M059J (cell line): ENCODE results near the gene GRIK5. TPM values are rescaled to one million over a fixed set of nuclear protein-coding genes. Genes with fewer than 3 reads are reported as not detected.
A peak's percentile ranks its signal among the peaks of the same experiment; 100 is the strongest.

Experiments
- DNase-seq: peaks from one replicate; pipeline ENCODE4 v3.0.0-alpha.2; 2012; ENCODE audit warnings: low read depth
- total RNA-seq: library from RNA; depleted of rRNA; stranded (reverse); fragments of >200 nt; shearing (Covaris generic); gene quantifications from 2 replicates; pipeline ENCODE4 v1.2.3, GENCODE V29; 2014

The GRIK5 gene
- total RNA-seq, 1 experiment from 2014 or later = 0.07 TPM

GRCh38 chr19:42076380-42076944 is 6.5 kb upstream of the GRIK5 start:
- no peak for DNase-seq

DNA sequence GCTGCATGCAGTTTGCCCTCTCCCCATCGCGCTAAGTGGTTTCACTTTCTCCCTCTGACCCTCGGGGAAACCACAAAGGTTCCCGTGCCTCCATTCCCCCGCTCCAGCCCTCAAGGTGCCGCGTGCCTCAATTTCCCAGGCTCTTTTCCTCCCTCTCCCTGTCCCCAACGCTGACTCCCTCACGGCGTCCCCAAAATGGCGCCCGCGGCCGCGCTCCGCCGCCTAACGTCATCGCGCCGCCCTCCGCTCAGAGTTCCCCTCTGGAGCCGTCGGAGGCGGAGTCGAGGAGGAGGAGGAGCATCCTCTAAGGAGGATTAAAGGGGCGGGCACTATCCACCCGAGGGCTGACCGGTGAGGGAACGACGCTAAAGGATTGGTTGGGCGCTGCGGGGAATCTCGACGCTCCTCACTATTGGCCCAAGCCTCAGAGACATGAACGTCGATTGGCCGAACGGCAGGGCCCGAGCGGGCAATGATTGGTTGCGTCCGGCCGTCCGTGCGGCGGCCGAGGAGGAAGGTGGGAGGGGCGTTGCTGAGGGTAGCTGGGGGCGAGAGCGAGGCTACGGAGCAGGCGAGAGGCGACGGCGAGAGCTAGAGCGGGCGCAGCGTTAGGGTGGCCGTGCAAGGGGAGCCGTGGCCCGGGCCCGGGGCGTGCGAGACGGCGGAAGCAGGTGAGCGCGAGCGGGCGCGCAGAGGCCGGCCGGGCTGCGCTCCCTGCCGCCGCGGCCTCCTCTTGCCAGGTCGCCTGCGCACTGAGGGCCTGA is 5.8 kb upstream of the GRIK5 start, which contains the start of gene ZNF574:
Gene ZNF574 (plus strand): TSS at position 551 of the 764 bp plus-strand sequence. CDS start 2,441 bp downstream, outside the sequence.
- peak; percentile 100 for DNase-seq

- DNase-seq = no peak
These were observed 5.3 kb upstream of the GRIK5 start for GRCh38 chr19:42075364-42075615.

- DNase-seq = no peak
These were observed 4.7 kb upstream of the GRIK5 start for GRCh38 chr19:42074513-42075363.

GRCh38 chr19:42071247-42071646 is 1.2 kb upstream of the GRIK5 start:
- no peak for DNase-seq

DNA sequence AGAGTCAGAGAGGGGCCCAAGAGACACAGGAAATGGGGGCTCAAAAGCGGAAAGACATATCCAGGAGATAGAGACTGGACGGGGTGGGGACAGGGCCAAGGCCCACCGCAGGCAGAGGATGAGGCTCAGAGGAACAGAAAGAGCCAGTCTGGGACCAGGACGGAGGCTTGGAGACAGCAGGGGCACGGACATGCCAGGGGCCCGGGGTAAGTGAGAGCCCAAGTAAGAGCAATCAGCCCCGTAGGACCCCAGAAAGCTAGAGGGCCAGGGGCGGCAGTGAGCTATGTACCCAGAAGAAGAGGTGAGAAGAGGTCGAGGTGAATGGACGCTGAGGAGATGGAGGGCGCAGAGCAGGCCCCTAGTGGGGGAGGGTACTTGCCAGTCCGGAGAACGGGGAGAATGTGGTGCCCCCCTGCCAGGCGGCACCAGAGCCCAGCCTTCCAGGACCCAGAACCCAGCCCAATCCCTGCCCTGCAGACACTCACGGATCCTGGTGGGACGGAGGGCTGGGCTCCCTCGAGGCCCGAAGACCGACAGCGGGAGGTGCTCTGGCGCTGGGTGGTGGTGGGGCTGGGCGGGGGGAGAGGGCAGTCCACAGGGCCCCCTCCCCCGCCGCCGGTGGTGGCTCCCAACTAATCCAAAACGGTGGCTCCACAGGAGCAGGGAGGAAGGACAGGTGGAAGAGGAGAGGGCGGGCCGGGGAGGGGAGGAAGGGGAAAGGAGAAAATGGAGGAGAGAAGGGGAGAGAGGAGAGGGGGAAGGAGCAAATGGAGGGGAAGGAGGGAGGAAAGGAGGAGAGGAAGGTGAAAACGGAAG is 1.0 kb downstream of the GRIK5 start:
- DNase-seq = no peak

DNA sequence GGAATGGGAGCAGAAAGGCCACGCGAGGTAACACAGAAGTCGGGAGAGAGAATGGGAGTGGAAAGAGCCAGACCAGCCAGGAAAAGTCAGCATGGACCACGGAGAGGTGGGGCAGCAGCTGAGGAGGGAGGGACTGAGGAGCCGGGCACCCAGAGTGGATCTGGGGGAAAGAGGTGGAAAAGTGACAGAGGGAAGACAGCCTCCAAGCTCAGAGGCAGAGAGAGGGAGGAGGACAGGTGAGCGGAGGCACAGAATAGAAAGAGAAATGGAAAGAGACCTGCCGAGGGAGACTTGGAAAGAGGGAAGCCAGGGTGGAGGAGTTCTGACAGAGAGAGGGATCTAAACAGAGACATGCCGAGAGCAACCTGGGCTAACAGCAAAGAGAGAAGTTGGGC is 1.6 kb downstream of the GRIK5 start:
- DNase-seq = no peak

DNA sequence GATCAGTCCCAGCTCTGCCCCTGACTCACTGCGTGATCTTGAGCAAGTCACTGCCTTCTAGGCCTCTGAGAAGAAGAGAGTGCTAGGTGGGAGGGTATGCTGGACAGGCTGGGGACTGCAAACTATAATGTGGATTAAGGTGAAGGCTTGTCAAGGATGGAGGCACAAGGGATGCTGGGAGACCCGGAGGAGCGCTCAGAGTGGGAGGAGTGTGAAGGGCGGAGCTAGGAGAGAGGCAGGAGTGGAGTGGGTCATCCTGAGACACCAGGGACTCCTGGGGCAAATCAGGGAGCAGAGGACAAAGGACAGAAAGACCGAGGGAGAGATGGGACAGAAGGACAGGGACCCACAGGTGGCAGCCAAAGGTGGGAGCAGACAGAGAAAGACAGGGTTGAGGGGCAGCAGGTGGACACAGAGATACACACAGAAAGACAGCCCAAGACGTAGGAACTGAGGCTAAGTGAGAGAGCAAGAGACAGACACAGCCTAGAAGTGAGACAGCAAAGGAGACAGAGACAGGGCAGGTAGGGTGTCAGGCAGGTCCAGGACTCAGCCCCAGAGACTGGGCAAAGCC is 2.6 kb downstream of the GRIK5 start:
- DNase-seq = no peak

DNA sequence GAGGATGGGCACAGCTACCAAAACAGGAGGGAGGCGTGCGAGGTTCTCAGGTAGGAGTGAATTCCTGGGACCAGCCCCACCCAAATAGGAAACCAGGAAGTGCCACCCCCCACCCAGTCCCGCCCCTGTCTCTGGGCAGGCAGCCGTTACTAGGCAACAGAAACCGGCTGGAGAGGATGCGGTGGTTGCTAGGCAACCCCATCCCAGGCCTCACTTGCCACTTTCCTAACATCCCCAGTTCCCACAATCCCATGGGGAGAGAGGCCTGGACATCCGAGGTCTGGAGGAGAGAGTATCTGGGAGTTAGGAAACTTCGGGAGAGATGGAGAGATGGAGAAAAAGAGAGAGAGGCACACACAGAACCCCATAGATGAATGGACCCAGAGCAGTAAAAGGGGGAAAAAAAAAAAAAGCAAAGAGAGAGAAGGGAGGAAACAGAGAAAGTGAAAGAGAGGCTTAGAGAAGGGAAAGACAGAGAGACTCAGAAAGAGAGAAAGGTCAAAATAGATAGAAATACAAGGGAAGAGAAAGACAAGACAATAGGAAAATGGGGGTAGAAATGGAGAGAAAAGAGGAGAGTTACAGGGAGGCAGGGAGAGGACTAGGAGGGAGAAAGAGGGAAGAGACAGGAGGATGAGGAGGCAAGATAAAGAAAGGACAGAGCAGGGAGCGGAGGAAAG is 3.8 kb downstream of the GRIK5 start:
- DNase-seq = peak; percentile 55

DNA sequence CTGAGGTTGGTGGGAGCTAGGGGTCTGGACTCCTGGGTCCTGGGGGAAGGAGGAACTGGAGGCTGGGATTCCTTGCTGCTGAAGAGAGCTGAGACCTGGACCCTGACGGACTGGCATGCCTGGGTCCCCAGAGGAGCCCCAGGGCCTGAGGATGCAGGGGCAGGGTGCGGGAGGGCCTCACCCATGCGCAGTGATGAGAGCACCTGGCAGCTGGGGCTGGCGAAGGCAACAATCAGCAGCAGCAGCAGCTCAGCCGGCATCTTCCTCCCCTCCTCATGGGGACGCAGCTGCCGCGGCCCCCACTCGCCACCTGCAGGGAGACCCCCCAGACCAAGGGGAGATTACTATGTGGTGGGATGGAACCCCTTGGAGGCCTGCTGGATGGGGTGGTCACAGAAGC is 4.5 kb downstream of the GRIK5 start:
- no peak for DNase-seq

DNA sequence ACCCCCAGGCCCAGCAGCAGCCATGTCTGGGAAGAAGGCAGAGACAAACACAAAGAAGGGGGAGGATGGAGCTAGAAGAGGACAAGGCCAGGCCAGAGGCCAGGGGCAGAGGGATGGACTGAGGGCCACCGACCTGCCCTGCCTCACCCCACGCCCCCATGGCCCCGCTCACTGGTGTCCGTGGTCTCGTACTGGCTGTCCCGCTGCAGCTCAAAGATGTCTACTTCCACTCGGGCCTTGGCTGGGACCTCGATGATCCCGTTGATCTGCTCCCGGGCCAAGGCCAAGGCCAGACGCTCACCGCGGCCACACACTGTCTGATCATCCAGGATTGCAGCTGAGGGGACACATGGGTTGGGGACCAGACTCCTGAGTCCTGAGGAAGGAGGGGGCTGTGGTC is 5.0 kb downstream of the GRIK5 start:
- no peak for DNase-seq

DNA sequence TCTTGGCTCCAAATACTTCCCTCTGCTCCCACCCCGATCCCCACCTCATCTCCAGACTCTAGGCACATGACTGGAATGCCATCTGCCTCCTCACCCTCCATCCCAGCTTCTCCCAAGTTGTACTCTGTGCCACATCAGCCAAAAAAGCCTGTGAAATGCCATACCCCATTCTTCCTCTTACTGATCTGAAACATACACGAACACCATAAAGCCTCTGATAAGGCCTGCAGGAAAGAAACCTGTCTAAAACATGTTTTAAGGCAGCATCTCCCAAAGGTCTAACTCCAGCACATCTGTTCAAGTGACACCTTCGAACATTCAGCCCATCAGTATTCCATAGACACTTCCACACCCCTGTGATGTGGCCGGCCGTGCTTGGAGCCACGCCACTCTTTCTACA is 5.6 kb downstream of the GRIK5 start:
- no peak for DNase-seq

DNA sequence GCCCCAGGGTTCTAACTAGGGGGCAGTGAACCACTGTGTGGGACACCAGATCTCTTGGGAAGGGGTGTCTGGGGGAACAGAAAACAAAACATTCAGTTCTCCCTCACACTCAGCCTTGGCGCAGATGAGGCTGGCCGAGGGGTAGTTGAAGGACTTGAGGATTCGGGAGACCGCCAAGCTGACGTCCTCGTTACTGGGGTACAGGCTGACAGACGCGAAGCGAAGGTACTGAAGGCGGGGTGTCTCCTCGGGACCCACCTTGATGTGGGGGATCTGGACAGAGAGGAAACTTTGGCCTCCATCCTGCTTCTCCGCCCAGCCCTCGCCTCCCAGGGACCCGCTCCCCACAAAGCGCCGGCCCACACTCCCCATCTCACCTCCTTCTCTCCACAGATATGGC is 7.6 kb downstream of the GRIK5 start:
- no peak for DNase-seq

DNA sequence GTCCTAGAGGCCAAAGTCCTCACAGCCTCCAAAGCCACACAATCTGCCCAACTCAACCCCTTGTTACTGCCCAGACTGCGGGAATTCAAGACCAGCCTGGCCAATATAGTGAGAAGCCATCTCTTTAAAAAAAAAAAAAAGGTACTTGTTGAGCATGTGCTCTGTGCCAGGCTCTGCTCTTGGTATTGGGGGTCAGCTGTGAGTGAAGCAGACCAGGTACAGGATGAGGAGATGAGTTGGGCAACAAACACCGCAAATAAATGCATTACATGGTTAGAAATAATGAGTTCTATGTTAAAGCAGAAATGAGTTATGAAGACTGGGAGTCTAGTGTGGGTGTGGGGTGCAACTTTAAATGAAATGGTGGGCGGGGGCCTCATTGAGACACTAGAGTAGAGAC is 9.9 kb downstream of the GRIK5 start:
- DNase-seq = no peak

DNA sequence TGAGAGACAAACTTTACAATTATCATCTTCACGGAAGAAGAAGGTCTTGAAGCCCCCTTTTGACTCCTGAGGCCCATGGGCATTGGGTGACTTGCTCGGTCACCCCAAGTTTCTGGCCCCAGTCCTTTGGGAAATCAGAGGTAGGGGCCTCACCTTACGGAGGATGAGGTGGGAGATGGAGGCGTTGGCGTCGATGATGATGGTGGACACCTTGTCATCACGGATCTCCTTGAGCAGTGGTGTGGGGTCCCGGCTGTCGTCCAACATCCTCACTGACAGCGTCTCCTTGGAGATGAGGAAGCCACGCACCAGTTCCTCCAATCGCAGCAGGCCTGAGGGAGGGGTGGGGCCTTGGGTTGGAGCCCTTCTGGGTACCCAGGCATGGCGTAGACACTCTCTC is 10.8 kb downstream of the GRIK5 start:
- no peak for DNase-seq

- no peak for DNase-seq
These were observed 12.2 kb downstream of the GRIK5 start for GRCh38 chr19:42057846-42058245.

DNA sequence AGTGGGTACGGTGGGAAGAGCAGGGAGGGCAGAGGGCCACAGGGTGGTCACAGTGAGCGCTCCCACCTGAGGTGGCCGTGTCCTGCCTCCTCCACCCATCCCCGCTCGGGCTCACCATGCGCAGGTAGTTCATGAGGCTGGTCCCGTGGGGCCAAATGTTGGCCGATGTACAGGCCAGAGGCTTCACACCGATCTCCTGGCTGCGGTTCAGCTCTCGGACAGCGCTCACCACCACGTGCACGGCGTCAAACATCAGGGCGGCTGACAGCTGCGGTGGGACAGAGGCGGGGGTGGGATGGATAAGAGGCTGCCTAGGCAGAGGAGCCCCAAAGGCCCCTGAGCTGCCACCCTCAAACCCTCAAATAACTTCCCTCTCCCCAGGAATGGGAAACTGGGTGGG is 15.8 kb downstream of the GRIK5 start:
- DNase-seq = no peak

DNA sequence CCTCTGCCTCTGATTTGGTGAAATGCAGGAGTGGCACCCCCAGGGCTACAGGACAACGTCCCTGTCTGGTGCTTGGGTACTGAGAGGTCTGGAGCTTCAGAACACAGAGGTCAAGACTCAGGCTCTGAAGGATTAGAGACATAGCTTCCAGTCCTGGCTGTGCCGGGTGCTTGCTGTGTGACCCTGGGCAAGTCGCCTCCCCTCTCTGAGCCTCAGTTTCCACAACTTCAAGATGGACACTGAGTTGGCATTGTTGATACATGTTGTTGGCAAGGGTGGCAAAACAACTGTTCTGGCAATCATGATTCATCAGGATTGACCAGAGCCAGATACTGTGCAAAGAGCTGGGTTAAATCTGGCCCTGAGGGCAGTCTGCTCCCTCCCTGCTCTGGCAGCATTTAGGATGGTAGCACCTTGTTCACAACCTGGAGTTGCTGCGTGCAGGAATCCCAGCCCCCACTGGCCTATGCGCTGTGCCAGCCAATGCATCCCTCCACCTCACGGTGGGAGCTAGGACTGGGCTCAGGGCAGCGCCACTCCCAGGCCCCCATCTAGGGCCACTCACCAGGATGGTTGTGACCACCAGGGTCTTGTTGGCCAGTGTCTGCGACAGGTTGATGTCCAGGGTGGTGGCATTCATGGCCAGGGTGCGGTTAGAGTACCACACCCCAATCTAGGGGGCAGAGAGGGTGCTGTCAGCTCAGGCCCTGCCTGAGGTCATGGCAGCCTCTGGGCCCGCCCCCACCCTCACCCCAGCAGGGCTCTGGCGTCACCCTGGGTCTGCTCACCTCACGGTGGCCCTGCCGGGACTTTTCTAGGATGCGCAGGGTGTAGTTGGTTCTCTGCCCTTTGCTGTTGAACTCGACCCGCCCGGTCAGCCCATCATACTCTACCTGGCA is 16.7 kb downstream of the GRIK5 start:
- peak; percentile 65 for DNase-seq

DNA sequence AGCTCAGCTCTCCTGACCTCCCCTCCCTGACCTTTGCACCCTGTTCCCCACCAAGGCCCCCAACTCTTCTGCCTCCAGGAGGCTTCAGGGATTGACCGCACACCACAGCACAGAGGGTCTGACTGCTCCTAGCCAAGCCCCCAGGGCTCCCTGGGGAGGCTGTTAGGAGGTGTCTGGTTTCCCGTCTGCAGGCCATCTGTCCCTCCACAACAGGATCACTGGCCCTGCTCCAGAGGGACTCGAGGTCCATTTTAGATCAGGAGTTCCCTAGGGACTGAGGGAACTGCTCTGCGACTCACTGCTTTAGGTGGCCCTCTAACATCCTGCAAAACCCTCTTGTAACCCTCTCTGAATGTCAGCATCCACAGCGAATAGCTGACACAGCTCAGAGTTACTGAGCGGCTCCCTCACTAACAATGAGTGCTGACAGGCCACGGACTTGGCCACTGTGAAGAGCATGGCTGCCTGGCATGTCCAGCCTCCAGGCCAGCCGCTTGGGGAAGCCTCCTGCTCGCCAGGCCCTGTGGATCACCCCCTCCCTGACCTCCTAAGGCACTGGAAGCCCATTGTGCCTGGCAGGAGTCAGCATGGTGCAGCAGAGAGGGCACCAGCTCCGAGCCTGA is 17.7 kb downstream of the GRIK5 start:
- peak; percentile 45 for DNase-seq
